GM20000 (cell line): ENCODE results near the gene IGSF10.

Source experiments
- DNase-seq: peaks from one replicate; pipeline ENCODE4 v3.0.0; 2012; ENCODE audit warnings: low spot score
- CTCF ChIP-seq: IDR thresholded peaks from 2 replicates; pipeline ENCODE4 v1.5.1; 2012; ENCODE audit warnings: mild to moderate bottlenecking, control low read depth; ENCODE audit errors: extremely low read depth, missing control alignments

The IGSF10 gene

DNA sequence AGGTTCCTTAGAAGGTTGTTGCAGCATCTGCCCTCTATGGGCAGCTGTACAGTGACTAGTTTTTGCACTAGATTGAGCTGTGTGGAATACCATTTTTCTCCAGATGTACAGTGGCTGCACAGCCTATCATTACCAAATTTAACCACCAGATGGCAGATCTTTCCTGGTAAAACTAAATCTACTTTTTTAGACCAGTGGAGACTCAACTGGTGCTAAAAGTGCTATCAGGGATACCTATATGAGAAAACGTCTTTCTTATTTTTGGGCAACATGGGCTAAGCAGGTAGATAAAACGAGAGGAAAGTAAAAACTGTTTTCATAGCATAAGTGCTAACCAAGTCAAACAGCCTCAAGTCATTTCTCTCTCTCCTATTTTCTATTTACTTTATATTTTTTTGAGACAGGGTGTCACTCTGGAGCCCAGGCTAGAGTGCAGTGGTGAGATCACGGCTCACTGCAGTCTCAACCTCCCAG lies 21.2 kb downstream of the IGSF10 start:
- peak; percentile 56 for DNase-seq
- TF ChIP-seq CTCF: peak; percentile 29

GRCh38 chr3:151437906-151438305 lies 23.0 kb downstream of the IGSF10 start:
- DNase-seq: no peak
- no peak for TF ChIP-seq CTCF

DNA sequence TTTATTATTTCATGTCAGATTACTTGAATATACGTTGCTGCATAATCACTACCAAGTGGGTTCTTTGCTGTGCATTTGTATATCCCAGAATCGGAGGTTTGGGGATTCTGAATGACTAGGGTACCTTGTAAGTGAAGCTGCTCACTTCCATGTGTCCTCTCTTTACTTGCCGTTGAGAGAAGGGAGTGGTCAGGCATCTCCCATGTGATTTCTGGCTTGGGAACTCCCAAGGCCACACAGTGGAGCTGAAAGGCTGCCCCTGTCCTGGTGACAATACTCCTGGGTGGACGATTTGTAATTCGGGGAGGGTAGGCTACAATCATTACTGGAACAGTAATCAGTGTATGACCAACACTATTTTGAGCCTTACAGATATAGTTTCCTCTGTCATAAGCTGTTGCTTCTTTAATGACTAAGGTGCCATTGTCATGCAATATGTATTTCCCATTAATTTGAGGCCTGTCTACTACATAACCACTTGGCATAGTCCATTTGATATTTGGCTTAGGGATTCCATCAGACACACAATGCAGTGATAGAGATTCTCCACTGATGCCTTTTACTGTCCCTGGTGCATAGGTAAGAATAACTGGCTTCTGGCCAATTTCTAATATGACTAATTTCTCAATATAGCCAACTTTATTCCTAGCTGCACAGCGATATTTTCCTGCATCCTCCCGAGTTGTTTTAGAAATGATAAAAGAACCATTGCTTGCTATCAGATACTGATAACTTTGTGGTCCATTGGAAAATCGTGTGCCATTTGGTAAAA lies 24.0 kb downstream of the IGSF10 start:
- no peak for TF ChIP-seq CTCF
- no peak for DNase-seq

- no peak for DNase-seq
- TF ChIP-seq CTCF: no peak
Measured at GRCh38 chr3:151434151-151434890, 26.5 kb downstream of the IGSF10 start.

DNA sequence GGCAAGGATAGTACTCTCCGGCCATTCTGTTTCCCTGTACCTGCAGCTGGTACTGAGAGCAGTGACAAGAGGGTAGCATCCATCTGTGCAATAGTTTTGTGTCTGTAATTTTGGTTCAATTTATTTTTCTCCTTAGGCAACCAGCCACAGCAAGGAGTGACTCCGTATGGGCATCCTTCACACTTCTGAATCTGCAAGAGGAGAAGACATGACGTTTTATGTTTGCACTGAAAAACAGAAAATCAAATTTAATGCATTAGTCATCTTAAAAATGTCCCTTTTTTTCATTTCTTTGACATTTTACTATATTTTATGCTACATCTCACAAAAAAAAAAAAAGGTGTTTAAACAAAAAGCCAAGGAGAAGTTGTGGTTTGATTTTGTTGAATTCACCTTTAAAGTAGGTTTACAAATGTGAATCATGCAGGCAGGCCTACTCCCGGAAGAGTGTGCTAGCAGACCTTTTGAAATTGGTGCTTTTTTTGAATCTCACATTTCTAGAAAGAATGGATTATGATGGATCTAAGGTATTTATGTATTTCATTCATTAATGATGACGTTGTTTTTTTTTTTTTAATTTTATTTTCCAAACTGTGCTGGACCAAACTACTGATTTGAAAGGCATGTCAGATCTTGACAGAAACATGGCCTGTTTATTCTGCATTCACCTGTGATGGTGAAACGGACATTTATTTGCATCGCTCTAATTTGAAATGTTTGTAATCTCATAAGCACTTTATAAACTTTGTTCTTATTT lies 28.1 kb downstream of the IGSF10 start:
- DNase-seq: no peak
- TF ChIP-seq CTCF: no peak

- no peak for TF ChIP-seq CTCF
Measured at GRCh38 chr3:151431940-151432339, 28.9 kb downstream of the IGSF10 start.

More at GRCh38 chr3:151431940-151432339, 28.9 kb downstream of the IGSF10 start:
- no peak for DNase-seq
